ENCODE measurements around the gene PSMB1.

The PSMB1 gene

DNA sequence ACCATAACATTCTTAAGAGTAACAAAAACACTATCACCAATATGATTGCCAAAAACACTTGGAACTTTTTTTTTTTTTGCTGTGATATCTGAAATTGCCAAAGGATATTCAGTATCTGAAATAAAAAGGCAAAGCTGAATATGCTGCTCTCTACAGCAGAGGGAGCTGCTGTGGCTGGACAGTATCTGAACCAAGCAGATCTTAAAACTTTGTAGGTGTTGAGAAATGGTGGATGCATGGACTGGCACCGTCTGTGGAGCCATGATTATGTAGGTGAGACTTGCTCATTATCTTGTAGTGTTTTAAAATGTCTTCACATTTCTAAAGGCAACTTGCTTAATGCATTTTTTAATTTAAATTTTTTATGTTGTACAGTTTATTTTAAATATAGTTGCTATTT is 22.1 kb upstream of the PSMB1 start:
- Histone ChIP-seq H3K79me2 (ENCODE audit: insufficient read depth, low read depth) (no peaks in the 10 kb centered on the region), H3K27me3 (ENCODE audit: insufficient read depth, low read depth) (no peaks in the 10 kb centered on the region), H3K9ac (no peak overlapping the region), H3K4me1 (ENCODE audit: low read depth, poor library complexity, severe bottlenecking) (peaks cover 15% of the 10 kb centered on the region), H3K36me3 (ENCODE audit: insufficient read depth) (no peaks in the 10 kb centered on the region; the same call in 1 of the 2 replicates), H3K27ac (no peak overlapping the region), H3K4me3 (IDR thresholded peaks at IDR 0.05; ENCODE audit: insufficient read depth, low read depth, low read length) (no peak overlapping the region), H2AFZ (ENCODE audit: low read depth) (no peak overlapping the region), H3K4me2 (no peak overlapping the region), H4K20me1 (ENCODE audit: insufficient read depth) (no peaks in the 10 kb centered on the region)
- TF ChIP-seq, protein P1, sequence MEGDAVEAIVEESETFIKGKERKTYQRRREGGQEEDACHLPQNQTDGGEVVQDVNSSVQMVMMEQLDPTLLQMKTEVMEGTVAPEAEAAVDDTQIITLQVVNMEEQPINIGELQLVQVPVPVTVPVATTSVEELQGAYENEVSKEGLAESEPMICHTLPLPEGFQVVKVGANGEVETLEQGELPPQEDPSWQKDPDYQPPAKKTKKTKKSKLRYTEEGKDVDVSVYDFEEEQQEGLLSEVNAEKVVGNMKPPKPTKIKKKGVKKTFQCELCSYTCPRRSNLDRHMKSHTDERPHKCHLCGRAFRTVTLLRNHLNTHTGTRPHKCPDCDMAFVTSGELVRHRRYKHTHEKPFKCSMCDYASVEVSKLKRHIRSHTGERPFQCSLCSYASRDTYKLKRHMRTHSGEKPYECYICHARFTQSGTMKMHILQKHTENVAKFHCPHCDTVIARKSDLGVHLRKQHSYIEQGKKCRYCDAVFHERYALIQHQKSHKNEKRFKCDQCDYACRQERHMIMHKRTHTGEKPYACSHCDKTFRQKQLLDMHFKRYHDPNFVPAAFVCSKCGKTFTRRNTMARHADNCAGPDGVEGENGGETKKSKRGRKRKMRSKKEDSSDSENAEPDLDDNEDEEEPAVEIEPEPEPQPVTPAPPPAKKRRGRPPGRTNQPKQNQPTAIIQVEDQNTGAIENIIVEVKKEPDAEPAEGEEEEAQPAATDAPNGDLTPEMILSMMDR (conservative IDR thresholded peaks at IDR 0.05; ENCODE audit: low read depth, low read length): peak; percentile 23; the same call in 1 of the 2 replicates

DNA sequence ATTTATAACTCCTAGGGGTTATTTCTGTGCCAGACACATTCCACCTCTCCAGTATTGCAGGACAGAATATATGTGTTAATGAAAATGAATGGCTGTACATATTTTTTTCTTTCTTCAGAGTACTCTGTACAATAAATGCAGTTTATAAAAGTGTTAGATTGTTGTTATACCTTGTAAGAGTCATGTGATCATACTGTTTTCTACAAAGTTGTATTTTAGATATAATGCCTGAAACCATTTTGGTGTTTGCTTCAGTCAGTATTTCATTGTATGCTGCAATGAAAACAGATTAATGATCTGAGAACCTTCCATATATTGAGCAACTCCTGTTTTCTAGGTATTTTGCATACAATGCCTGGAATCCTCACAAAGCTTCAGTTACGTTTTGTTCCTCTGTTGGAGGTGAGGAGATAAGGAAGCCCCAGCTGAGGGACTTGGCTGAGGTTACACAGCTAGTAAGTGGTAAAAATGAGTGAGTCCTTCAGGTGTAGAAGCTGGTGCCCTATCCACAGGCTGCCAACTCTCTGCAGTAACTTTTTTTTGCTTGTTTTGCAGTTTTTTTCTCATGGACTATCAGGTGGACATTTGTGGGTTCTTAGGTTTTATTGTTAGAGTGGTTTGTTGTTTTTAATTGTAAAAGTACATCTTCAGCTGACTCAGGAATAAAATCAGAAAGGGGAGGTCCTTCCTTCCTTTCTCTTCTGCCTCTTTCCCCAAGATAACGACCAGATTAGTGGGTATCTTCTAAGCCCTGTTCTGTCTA is 19.8 kb upstream of the PSMB1 start:
- no peak overlapping the region for H2AFZ ChIP-seq (ENCODE audit: low read depth)
- no peak overlapping the region for H3K4me3 ChIP-seq (IDR thresholded peaks at IDR 0.05; ENCODE audit: insufficient read depth, low read depth, low read length)
- no peak overlapping the region; the same call in 1 of the 2 replicates for H3K4me2 ChIP-seq
- H3K9ac ChIP-seq: no peak overlapping the region
- no peak overlapping the region for H3K27ac ChIP-seq
- no peaks in the 10 kb centered on the region for H3K27me3 ChIP-seq (ENCODE audit: insufficient read depth, low read depth)
- H3K4me1 ChIP-seq (ENCODE audit: low read depth, poor library complexity, severe bottlenecking): peaks cover 15% of the 10 kb centered on the region
- no peaks in the 10 kb centered on the region for H3K79me2 ChIP-seq (ENCODE audit: insufficient read depth, low read depth)
- H3K36me3 ChIP-seq (ENCODE audit: insufficient read depth): no peaks in the 10 kb centered on the region
- TF ChIP-seq, protein P1 (conservative IDR thresholded peaks at IDR 0.05; ENCODE audit: low read depth, low read length): no peak
- H4K20me1 ChIP-seq (ENCODE audit: insufficient read depth): no peaks in the 10 kb centered on the region

DNA sequence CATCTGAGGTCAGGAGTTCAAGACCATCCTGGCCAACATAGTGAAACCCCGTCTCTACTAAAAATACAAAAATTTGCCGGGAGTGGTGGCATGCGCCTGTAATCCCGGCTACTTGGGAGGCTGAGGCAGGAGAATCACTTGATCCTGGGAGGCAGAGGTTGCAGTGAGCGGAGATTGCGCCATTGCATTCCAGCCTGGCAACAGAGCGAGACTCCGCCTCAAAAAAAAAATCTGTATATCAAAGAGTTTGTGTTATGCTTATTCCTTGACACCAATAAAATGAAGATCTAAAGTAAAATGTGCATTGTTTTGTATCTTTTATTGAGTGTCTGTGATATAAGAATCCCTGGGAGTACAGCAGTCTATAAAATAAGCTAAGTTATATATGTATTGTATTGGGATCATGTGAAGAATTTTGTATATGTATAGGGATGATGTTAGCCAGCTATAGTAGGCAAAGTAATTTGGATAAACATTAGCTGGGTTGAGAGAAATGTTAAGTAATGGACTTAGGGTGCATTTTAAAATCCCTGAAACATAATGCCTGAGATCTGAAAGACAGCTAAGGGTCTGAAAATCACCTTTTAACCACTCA is 11.9 kb upstream of the PSMB1 start:
- H2AFZ ChIP-seq (ENCODE audit: low read depth): no peak overlapping the region
- H3K27me3 ChIP-seq (ENCODE audit: insufficient read depth, low read depth): no peaks in the 10 kb centered on the region
- TF ChIP-seq, protein P1 (conservative IDR thresholded peaks at IDR 0.05; ENCODE audit: low read depth, low read length): no peak
- no peak overlapping the region for H3K4me2 ChIP-seq
- H3K79me2 ChIP-seq (ENCODE audit: insufficient read depth, low read depth): 0 out of 2 replicates have a peak, but pooled peaks cover 3% of the 10 kb centered on the region
- H3K4me3 ChIP-seq (IDR thresholded peaks at IDR 0.05; ENCODE audit: insufficient read depth, low read depth, low read length): no peak overlapping the region
- H4K20me1 ChIP-seq (ENCODE audit: insufficient read depth): no peaks in the 10 kb centered on the region
- H3K27ac ChIP-seq: no peak overlapping the region
- no peaks in the 10 kb centered on the region for H3K4me1 ChIP-seq (ENCODE audit: low read depth, poor library complexity, severe bottlenecking)
- H3K9ac ChIP-seq: no peak overlapping the region
- H3K36me3 ChIP-seq (ENCODE audit: insufficient read depth): peaks cover 8% of the 10 kb centered on the region

DNA sequence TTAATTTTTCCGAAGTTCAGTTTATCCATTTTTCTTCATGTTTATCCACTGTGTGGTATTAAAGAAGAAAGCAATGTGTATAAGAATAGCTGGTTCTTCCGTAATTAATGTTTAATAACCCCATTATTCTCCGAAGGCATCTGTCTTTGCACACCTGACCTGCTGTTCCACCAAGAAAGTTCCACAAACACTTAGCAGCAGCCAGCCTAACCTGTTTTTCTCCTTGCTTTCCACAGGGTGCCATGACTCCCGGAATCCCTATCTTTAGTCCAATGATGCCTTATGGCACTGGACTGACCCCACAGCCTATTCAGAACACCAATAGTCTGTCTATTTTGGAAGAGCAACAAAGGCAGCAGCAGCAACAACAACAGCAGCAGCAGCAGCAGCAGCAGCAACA is 8.4 kb upstream of the PSMB1 start:
- H3K36me3 ChIP-seq (ENCODE audit: insufficient read depth): peaks cover 11% of the 10 kb centered on the region
- H3K9ac ChIP-seq: no peak overlapping the region
- H2AFZ ChIP-seq (ENCODE audit: low read depth): no peak overlapping the region
- no peak overlapping the region for H3K4me3 ChIP-seq (IDR thresholded peaks at IDR 0.05; ENCODE audit: insufficient read depth, low read depth, low read length)
- H4K20me1 ChIP-seq (ENCODE audit: insufficient read depth): no peaks in the 10 kb centered on the region; the same call in 1 of the 2 replicates
- no peak overlapping the region for H3K4me2 ChIP-seq
- TF ChIP-seq, protein P1 (conservative IDR thresholded peaks at IDR 0.05; ENCODE audit: low read depth, low read length): no peak
- peaks cover 10% of the 10 kb centered on the region for H3K4me1 ChIP-seq (ENCODE audit: low read depth, poor library complexity, severe bottlenecking)
- no peaks in the 10 kb centered on the region for H3K27me3 ChIP-seq (ENCODE audit: insufficient read depth, low read depth)
- peaks cover 25% of the 10 kb centered on the region for H3K79me2 ChIP-seq (ENCODE audit: insufficient read depth, low read depth)
- no peak overlapping the region for H3K27ac ChIP-seq
